NCI-H1436 treated with DMSO at 0.1 percent for 48 hours (cell line): ENCODE data around the gene KAT2A.
"Not testable (repeated sequence)": the region's sequence is repeated elsewhere in the genome, so short reads cannot be mapped to it uniquely, and the experiment has no call there.

Experiments
- DNase-seq: peaks from one replicate; lab custom pipeline; 2025; lab: John Stamatoyannopoulos, UW

Gene KAT2A

DNA sequence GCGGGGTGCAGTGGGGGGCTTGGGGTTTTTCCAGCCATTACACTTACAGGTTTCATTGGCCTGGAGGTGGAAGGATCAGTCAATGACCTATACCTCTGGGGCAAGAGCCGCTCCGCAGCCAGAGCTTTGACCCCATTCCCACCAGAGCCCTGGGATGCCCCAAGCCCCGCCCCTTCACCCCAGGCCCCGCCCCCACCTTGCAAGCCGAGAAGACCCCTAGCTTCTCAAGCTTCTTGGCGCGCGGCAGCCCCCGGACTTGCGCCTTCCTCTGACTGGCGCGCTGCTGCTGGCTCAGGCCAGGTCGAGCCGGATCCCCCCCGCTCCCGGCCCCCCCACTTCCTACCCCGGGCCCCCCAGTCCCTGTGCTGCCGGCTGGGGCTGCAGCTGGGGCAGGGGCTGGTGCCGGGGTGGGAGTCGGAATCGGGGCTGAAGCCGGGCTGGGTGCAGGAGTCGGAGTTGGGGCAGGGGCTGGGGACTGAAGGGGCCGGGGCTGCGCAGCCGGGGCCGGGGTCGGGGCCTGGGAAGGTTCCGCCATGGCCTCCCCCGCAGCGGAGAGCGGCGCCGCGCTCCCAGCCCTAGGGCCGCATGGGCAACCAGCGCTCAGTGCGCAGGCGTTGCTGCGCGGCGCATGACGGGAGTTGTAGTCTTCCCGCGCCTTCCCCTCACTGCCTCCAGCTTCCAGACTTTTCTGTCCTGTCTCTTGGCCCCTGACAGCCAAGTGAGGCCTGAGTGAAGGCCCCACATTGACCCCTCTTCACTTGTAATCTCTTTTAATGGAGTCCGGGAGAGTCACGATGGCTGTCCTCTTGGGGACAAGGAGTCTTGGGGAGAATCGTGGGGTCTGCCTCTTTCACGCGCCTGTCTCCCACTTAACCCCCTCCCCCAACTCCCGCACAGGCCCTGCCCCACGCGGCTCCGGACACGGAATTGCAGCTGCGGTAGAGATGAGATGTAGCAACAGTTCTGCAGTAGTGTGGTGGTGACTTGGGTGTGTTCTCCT lies at the start of gene KAT2A:
Gene KAT2A, minus strand, starts transcription at position 598 of the 1,000 bp plus-strand sequence. Its CDS starts 63 bp downstream, at position 535.
- DNase-seq, result no peak

GRCh38 chr17:42169351-42169750 lies 48.2 kb upstream of the KAT2A start:
- no peak for DNase-seq

GRCh38 chr17:42167807-42168206 lies 46.6 kb upstream of the KAT2A start:
- no peak for DNase-seq

DNA sequence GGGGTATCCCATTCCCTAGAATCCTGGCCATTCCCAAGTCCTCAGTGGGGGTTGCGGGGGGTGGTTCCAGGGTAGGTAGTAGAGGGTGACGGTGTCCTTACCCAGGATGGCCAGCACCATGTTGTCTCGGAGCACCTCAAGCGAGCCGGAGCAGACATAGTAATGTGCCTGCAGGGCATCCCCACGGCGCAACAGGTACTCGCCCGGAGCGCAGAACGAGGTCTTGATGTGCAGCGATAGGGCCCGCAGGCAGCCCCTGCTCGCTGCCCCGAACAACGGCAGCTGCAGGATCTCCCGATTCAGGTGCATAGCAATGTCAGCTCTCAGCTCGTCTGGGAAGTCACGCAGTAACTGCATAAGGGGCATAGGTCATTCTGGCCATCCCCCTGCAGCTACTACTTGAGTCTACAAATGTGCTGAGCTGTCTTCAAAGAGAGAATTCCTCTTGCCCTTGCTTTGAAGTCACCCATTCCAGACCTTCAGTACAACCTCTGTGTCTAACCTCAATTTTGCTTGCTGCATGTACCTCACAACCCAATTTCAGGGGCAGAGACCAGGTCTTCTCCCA lies 45.1 kb upstream of the KAT2A start:
- no peak for DNase-seq

DNA sequence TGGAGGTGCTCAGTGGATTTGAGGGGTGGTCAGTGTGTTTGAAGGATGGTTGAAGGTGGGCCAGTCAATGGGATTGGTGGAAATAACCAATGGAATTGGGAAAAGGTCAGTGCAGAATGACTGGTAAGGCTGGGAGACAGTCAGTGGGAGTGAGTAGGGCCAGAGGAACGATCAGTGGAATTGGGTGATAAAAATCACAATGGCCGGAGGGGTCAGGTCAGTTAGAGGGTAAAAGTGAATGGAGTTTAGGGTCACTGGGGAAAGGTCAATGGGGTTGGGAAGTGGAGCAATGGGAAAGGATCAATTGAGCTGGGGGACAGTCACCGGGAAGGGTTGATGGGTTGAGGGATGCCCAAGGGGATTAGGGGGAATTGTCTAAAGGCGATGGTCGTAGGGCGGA lies 44.6 kb upstream of the KAT2A start:
- no peak for DNase-seq

DNA sequence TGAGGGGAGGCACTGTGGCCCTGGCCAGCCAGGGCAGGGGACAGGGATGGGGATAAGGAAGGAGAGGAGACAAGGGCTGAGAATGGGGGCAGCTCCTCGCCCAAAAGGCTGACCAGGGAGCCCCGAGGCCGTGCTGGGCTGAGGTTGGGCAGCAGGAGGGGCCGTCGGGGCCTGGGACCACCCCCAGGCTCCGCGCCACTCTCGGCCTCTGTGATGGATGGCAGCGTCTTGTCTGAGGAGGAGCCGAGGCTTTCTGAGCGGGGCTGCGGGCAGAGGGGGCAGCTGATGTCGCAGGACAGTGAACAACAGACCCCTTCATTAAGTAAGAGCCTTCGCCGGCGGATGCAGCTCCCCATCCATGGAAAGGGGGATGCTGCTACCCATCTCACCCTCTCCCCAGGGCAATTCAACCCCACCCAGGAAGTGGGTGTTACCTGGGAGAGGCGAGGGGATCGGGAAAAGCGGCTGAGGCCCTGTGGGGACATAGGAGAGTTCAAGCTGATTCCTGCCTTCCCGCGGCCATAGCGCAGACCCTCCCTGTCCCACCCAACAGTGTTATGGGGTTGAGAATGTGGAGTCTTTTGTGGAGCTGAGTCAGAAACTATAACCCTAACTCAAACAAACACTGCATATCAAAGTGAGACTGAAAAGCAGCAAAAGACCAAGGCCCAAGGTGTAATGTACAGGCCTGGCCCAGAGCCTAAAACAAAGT lies 42.7 kb upstream of the KAT2A start:
- no peak for DNase-seq

- DNase-seq, result no peak
Observed at GRCh38 chr17:42163113-42163512, 41.9 kb upstream of the KAT2A start.

- no peak for DNase-seq
Observed at GRCh38 chr17:42160531-42160910, 39.4 kb upstream of the KAT2A start.

GRCh38 chr17:42159796-42160530 lies 38.8 kb upstream of the KAT2A start:
- DNase-seq, result no peak

DNA sequence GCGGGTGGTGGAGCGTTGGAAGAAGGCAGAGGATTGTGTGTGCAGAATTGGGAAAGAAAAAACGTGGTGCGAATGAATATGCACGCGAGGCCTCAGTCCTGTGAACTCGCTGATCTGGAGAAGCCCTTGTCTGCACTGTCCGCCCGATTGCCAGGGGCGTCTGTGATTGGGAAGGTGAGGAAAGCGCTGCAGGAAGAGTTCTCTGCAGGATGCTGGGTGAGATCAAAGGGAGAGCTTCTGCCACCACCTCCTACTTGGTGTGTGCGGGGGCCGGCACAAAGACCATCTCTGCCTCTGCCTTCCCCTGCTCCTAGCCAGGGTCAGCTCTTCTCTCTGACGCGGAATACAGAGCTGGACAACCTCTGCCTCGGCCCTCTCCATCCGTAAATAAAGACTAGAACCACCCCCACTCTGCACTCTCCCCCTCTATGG lies 34.5 kb upstream of the KAT2A start:
- no peak for DNase-seq

GRCh38 chr17:42153919-42154742 lies 33.0 kb upstream of the KAT2A start:
- DNase-seq, result no peak

DNA sequence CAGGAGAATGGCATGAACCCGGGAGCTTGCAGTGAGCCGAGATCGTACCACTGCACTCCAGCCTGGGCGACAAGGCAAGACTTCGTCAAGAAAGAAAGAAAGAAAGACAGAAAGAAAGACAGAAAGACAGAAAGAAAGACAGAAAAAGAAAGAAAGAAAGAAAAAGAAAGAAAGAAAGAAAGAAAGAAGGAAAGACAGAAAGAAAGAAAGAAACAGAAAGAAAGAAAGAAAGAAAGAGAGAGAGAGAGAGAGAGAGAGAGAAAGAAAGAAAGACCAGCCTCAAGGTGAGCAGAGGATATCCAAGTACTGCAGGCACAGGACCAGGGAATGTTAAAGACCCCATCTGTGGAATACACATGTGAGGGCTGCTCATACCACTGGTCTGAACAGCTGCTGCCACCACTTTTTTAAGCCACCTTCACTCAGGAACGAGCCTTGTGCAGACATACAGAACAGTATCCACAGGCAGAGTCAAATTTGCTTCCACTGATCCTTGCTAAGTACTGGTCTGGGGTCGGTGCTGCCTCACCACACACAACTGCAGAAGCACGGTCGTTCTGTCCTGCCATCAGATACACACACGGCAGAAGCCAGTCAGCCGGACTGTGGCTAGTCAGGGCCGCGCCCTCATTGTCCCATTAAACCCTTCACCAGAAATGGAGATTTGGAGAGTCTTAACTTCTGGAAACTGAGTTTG lies 25.9 kb upstream of the KAT2A start:
- DNase-seq, result no peak

- DNase-seq, result not testable (repeated sequence)
Observed at GRCh38 chr17:42143138-42143537, 22.0 kb upstream of the KAT2A start.

GRCh38 chr17:42142371-42142896 lies 21.3 kb upstream of the KAT2A start:
- DNase-seq, result no peak

GRCh38 chr17:42141382-42141781 lies 20.2 kb upstream of the KAT2A start:
- DNase-seq, result no peak

GRCh38 chr17:42140690-42141089 lies 19.5 kb upstream of the KAT2A start:
- not testable (repeated sequence) for DNase-seq

GRCh38 chr17:42138749-42139492 lies 17.8 kb upstream of the KAT2A start:
- DNase-seq, result no peak

DNA sequence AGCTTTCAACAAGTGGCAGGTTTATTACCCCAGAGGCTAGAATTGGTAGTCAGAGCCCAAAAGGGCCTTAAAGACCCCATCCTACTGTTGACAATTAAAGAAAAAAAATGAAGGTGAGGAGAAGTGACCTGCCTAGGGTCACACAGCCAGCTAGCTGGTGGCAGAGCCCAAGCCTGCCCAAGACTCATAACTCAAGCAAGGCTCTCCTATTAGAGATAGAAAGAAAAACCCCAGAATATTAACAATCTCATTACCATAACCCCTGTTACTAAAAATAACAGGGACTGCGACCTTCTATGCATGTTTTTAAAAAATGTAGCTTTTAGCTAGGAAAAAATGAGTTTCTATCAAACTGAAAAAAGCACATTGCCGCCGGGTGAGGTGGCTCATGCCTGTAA lies 15.5 kb upstream of the KAT2A start:
- DNase-seq, result no peak
